Brain pericyte (primary cell): Measurements from ENCODE around the gene EFEMP2.
"Not testable (repeated sequence)": the region's sequence is repeated elsewhere in the genome, so short reads cannot be mapped to it uniquely, and the experiment has no call there.

Source experiments
- DNase-seq: peaks from one replicate; pipeline ENCODE4 v3.0.0-alpha.2; 2012; ENCODE audit warnings: low read depth, low spot score

Gene EFEMP2

GRCh38 chr11:65900125-65900898 lies 27.7 kb upstream of the EFEMP2 start, which contains the start of gene FOSL1:
FOSL1 (minus strand) TSS chr11:65900388; CDS start chr11:65900339, 49 bp downstream.
- DNase-seq, result peak; percentile 70

GRCh38 chr11:65899356-65900124 lies 26.9 kb upstream of the EFEMP2 start:
- no peak for DNase-seq

GRCh38 chr11:65898656-65899355 lies 26.2 kb upstream of the EFEMP2 start:
- DNase-seq, result no peak

GRCh38 chr11:65897020-65897471 lies 24.4 kb upstream of the EFEMP2 start:
- no peak for DNase-seq

GRCh38 chr11:65896034-65896999 lies 23.7 kb upstream of the EFEMP2 start:
- no peak for DNase-seq

- no peak for DNase-seq
These were observed 22.9 kb upstream of the EFEMP2 start for GRCh38 chr11:65895482-65895981.

- no peak for DNase-seq
These were observed 21.5 kb upstream of the EFEMP2 start for GRCh38 chr11:65894034-65894591.

- no peak for DNase-seq
These were observed 20.2 kb upstream of the EFEMP2 start for GRCh38 chr11:65892661-65893317.

GRCh38 chr11:65892137-65892540 lies 19.5 kb upstream of the EFEMP2 start:
- DNase-seq, result not testable (repeated sequence)

GRCh38 chr11:65891219-65892136 lies 18.9 kb upstream of the EFEMP2 start:
- no peak for DNase-seq

- peak; percentile 80 for DNase-seq
These were observed 18.0 kb upstream of the EFEMP2 start, which contains the start of gene CCDC85B for GRCh38 chr11:65890324-65891218. CCDC85B (plus strand) TSS chr11:65890673; CDS start chr11:65890784, 111 bp downstream.

GRCh38 chr11:65888163-65888814 lies 15.7 kb upstream of the EFEMP2 start, which contains the start of gene FIBP:
FIBP (minus strand) TSS chr11:65888471; CDS start chr11:65888418, 53 bp downstream.
- peak; percentile 93 for DNase-seq

- DNase-seq, result no peak
These were observed 15.1 kb upstream of the EFEMP2 start for GRCh38 chr11:65887723-65888162.

- DNase-seq, result no peak
These were observed 14.5 kb upstream of the EFEMP2 start for GRCh38 chr11:65886826-65887722.

GRCh38 chr11:65885808-65886536 lies 13.4 kb upstream of the EFEMP2 start:
- no peak for DNase-seq
